Uterus (tissue), 4 donors: ENCODE measurements around the gene BPTF. TPM values are rescaled to one million over a fixed set of nuclear protein-coding genes. Genes with fewer than 3 reads are reported as not detected.

Experiments used
- DNase-seq, 2 donors: peaks; one replicate each; pipeline ENCODE4 v3.0.0-alpha.2; 2019 to 2020
- H3K27ac ChIP-seq, 2 donors: fragments of 200-600 bp; sonication (generic); 1 replicate in 1 of 2; 2 replicates in 1 of 2; pipeline ENCODE4 v1.5.1; 2016 to 2018
- H3K27me3 ChIP-seq, 2 donors: fragments of 200-600 bp; sonication (generic); one replicate each; pipeline ENCODE4 v1.5.1; 2018 to 2019; ENCODE audit warnings: control low read depth in 1 of 2
- H3K36me3 ChIP-seq, 2 donors: fragments of 200-600 bp; sonication (generic); one replicate each; pipeline ENCODE4 v1.5.1; 2019; ENCODE audit warnings: control low read depth in 1 of 2
- H3K4me1 ChIP-seq, 2 donors: fragments of 200-600 bp; sonication (generic); one replicate each; pipeline ENCODE4 v1.5.1; 2018 to 2019; ENCODE audit warnings: control low read depth in 1 of 2
- H3K4me3 ChIP-seq, 2 donors: fragments of 200-600 bp; sonication (generic); 1 replicate in 1 of 2; 2 replicates in 1 of 2; pipeline ENCODE4 v1.5.1; 2018 to 2019; ENCODE audit warnings: mild to moderate bottlenecking in 1 of 2
- H3K9me3 ChIP-seq, 2 donors: fragments of 200-600 bp; sonication (generic); one replicate each; pipeline ENCODE4 v1.5.1; 2019; ENCODE audit warnings: control low read depth in 1 of 2
- POLR2A ChIP-seq, 2 donors: fragments of 450-650 bp; IDR thresholded peaks; one replicate each; pipeline ENCODE4 v1.6.1; 2016; ENCODE audit warnings: antibody characterized with exemption in 2 of 2, mild to moderate bottlenecking in 1 of 2, moderate library complexity in 1 of 2
- intact Hi-C: fragments of 100-400 bp; cut with DNase I; formaldehyde crosslinking; loops from one replicate; pipeline ENCODE4 v1.15.1; 2023; ENCODE audit warnings: low total_unique reads
- total RNA-seq, 4 donors: library from RNA; depleted of rRNA in 3 of 4; stranded (reverse); fragments of >200 nt in 3 of 4; gene quantifications; one replicate each; pipeline versions ENCODE4 v1.1.0 to v1.2.4, GENCODE V29; 2014 to 2023
- TF ChIP-seq, protein P1 (sequence below), 4 experiments: fragments of 200-600 bp in 2 of 4; fragments of 450-650 bp in 2 of 4; sonication (generic) in 2 of 4; IDR thresholded peaks; one replicate each; pipeline ENCODE4 v1.5.1; 2016 to 2019; ENCODE audit warnings: antibody characterized with exemption in 4 of 4, mild to moderate bottlenecking in 2 of 4, moderate library complexity in 1 of 4
- donor health status: DM: yes; HTN: yes; CAD: no.

BPTF gene
- total RNA-seq, 4 donors from 2014 or later, result 67.6 to 183 (median 117) TPM

DNA sequence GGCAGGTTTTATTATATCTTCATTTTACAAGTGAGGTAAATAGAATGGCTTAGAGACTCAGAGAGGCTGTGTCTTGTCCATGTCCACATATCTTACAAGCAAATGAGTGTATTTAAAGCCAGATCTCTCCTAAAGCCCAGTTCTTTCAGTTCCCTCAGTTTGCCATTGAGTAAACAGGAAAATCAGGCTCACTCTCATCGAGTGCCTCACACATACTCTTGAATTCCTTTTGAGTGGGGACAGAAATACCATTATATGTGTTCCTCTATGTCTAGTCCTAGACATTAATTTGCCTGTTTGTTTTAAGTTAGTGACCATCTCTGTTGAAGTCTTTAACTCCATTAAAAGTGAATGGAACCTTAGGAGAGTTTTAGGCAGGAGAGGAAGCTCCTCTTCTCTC lies 40.1 kb downstream of the BPTF start:
- Histone ChIP-seq H3K27me3 (no peaks in the 10 kb centered on the region), H3K9me3 (no peaks in the 10 kb centered on the region), H3K27ac (no peak overlapping the region), H3K36me3 (no peaks in the 10 kb centered on the region), H3K4me1 (no peaks in the 10 kb centered on the region), H3K4me3 (no peak overlapping the region)
- TF ChIP-seq, protein P1, sequence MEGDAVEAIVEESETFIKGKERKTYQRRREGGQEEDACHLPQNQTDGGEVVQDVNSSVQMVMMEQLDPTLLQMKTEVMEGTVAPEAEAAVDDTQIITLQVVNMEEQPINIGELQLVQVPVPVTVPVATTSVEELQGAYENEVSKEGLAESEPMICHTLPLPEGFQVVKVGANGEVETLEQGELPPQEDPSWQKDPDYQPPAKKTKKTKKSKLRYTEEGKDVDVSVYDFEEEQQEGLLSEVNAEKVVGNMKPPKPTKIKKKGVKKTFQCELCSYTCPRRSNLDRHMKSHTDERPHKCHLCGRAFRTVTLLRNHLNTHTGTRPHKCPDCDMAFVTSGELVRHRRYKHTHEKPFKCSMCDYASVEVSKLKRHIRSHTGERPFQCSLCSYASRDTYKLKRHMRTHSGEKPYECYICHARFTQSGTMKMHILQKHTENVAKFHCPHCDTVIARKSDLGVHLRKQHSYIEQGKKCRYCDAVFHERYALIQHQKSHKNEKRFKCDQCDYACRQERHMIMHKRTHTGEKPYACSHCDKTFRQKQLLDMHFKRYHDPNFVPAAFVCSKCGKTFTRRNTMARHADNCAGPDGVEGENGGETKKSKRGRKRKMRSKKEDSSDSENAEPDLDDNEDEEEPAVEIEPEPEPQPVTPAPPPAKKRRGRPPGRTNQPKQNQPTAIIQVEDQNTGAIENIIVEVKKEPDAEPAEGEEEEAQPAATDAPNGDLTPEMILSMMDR (IDR thresholded peaks at IDR 0.05), result no peak
- TF ChIP-seq POLR2A (IDR thresholded peaks at IDR 0.05), result no peak
- intact Hi-C loops, result no loop called here
- no peak for DNase-seq

DNA sequence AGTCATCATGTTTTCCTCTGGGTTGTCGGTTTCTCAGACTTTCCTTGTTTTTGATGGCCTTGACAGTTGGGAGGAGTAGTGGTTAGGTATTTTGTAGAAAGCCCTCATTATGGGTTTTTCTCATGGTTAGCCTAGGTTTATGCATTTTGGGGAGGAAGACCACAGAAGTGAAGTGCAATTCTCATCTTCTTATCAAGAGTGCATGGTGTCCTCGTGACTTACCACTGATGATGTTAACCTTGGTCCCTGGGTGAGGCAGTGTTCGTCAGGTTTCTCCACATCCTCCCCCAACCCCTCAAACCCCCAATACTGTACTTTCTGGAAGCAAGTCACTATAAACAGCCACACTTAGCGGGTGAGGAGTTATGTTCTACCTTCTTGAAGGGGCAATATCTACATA lies 42.3 kb downstream of the BPTF start:
- intact Hi-C loops, result no loop called here
- Histone ChIP-seq H3K27ac (no peak overlapping the region), H3K4me3 (no peak overlapping the region), H3K9me3 (no peaks in the 10 kb centered on the region), H3K4me1 (no peaks in the 10 kb centered on the region), H3K27me3 (no peaks in the 10 kb centered on the region), H3K36me3 (no peaks in the 10 kb centered on the region)
- no peak for TF ChIP-seq POLR2A (IDR thresholded peaks at IDR 0.05)
- TF ChIP-seq, protein P1 (IDR thresholded peaks at IDR 0.05), result no peak
- DNase-seq, result no peak

DNA sequence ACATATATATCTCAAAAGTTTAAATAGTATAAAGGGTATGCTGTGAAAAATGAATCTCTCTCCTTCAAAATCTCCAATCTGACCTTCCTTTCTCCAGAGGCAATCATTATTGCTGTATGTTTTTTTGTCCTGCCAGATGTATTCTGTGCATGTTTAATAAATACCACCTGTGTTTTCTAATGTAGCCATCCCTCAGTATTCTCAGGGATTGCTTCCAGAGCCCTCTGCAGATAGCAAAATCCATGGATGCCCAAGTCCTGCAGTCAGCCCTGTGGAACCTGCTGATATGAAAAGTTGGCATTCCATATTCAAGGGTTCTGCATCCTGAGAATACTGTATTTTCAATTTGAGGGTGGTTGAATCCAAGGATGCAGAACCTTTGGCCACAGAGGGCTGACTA lies 42.9 kb downstream of the BPTF start:
- Histone ChIP-seq H3K4me1 (no peaks in the 10 kb centered on the region), H3K36me3 (no peaks in the 10 kb centered on the region), H3K4me3 (no peak overlapping the region), H3K27ac (no peak overlapping the region), H3K27me3 (no peaks in the 10 kb centered on the region), H3K9me3 (no peaks in the 10 kb centered on the region)
- DNase-seq, result no peak
- intact Hi-C loops, result no loop called here
- TF ChIP-seq POLR2A (IDR thresholded peaks at IDR 0.05), result no peak
- TF ChIP-seq, protein P1 (IDR thresholded peaks at IDR 0.05), result no peak

DNA sequence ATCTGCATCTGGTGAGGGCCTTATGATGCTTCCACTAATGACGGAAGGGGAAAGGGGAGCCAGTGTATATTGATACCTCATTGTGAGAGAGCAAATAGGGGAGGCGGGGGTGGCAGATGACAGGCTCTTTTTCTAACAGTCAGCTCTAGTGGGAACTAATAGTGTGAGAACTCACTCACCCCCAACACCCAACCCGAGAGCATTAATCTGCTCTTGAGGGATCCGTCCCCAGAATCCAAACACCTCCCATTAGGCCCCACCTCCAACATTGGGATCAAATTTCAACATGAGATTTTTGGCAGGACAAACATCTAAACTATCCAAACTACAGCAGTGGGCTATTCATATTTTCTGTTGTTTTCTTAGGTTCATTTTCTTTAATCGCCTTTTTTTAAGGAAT lies 54.4 kb downstream of the BPTF start:
- intact Hi-C loops, result no loop called here
- TF ChIP-seq POLR2A (IDR thresholded peaks at IDR 0.05), result no peak
- TF ChIP-seq, protein P1 (IDR thresholded peaks at IDR 0.05), result no peak
- Histone ChIP-seq H3K27ac (no peak overlapping the region), H3K4me1 (no peaks in the 10 kb centered on the region), H3K9me3 (no peaks in the 10 kb centered on the region), H3K36me3 (no peaks in the 10 kb centered on the region), H3K27me3 (no peaks in the 10 kb centered on the region), H3K4me3 (no peak overlapping the region)
- no peak for DNase-seq

DNA sequence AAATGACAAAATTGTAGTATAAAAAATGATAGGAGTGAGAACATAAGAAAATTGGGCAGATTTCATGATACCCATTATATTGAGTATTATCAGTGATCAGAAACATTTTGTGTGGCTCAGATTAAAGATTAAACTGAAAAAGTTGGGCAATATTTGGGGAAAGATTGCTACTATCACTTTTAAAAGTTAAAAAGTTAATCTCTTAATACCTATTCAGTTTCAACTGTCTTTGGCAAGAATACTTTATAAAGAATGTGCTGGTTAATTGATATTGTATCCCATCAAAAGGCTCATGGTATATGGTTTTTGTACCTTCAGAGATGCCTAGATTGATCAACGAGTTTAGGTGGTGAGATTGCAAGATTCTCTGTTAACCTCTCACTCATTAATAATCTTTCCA lies 55.8 kb downstream of the BPTF start:
- DNase-seq, result no peak
- TF ChIP-seq, protein P1 (IDR thresholded peaks at IDR 0.05), result no peak
- TF ChIP-seq POLR2A (IDR thresholded peaks at IDR 0.05), result no peak
- Histone ChIP-seq H3K27me3 (no peaks in the 10 kb centered on the region), H3K4me1 (no peaks in the 10 kb centered on the region), H3K27ac (no peak overlapping the region), H3K36me3 (no peaks in the 10 kb centered on the region), H3K4me3 (no peak overlapping the region), H3K9me3 (no peaks in the 10 kb centered on the region)
- intact Hi-C loops, result no loop called here
